ENCODE measurements around the gene DDX55. TPM values are rescaled to one million over a fixed set of nuclear protein-coding genes. Genes with fewer than 3 reads are reported as not detected.

The DDX55 gene
- total RNA-seq, 1 experiment from 2014 or later = 50.0 TPM

DNA sequence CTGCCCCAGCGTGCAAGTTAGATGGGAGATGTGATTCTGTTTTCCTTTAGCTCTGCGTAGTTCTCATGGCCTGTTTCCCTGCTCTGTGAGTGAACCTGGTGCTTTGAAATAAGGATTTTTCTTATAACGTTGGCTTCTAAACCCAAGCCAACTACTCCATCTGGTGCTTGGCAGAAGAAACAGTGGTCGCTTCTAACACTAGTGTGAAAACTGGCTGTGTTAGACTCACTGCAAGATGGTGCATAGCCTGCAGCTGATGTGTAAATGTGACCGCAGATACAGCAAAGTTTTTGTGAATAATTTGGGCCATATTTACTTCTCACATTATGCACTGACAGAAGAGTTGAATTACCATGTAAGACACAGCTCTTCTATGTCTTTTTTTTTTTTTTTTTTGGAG, 44.0 kb downstream of the DDX55 start:
- Histone ChIP-seq H3K4me2 (ENCODE audit: low read length) (no peak overlapping the region), H3K9me3 (ENCODE audit: low read length) (no peaks in the 10 kb centered on the region), H3K27ac (ENCODE audit: low read length) (no peak overlapping the region), H3K9me2 (replicated peaks; ENCODE audit: low read length) (no peaks in the 10 kb centered on the region), H3K4me3 (ENCODE audit: low read length) (no peak overlapping the region), H3K4me1 (ENCODE audit: insufficient read depth, low read length) (no peaks in the 10 kb centered on the region), H3K79me2 (ENCODE audit: low read length) (no peaks in the 10 kb centered on the region), H4K20me1 (ENCODE audit: low read length) (no peaks in the 10 kb centered on the region), H3F3A (ENCODE audit: low read length, unreplicated experiment) (no peaks in the 10 kb centered on the region), H3K36me3 (ENCODE audit: low read depth, low read length) (peaks cover 34% of the 10 kb centered on the region), H2AFZ (ENCODE audit: low read length) (no peak overlapping the region), H3K9ac (ENCODE audit: low read length) (no peak overlapping the region), H3K27me3 (ENCODE audit: low read length) (no peaks in the 10 kb centered on the region)
- intact Hi-C loops (cut with micrococcal nuclease) = loop anchor here (1.0 kb wide), 1 partner anchor 786 kb away; no protein-coding TSS in a partner anchor
- ChIA-PET CTCF (interaction anchor here (0.5 to 0.6 kb wide), 2 partner anchors 786 to 811 kb away, joined by 3 to 7 read pairs; no protein-coding TSS in a partner anchor), POLR2A (ENCODE audit: unreplicated experiment) (no interaction called here)
- TF ChIP-seq, protein P1, sequence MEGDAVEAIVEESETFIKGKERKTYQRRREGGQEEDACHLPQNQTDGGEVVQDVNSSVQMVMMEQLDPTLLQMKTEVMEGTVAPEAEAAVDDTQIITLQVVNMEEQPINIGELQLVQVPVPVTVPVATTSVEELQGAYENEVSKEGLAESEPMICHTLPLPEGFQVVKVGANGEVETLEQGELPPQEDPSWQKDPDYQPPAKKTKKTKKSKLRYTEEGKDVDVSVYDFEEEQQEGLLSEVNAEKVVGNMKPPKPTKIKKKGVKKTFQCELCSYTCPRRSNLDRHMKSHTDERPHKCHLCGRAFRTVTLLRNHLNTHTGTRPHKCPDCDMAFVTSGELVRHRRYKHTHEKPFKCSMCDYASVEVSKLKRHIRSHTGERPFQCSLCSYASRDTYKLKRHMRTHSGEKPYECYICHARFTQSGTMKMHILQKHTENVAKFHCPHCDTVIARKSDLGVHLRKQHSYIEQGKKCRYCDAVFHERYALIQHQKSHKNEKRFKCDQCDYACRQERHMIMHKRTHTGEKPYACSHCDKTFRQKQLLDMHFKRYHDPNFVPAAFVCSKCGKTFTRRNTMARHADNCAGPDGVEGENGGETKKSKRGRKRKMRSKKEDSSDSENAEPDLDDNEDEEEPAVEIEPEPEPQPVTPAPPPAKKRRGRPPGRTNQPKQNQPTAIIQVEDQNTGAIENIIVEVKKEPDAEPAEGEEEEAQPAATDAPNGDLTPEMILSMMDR (conservative IDR thresholded peaks at IDR 0.05; ENCODE audit: low read depth, low read length) = 0 out of 2 replicates have a peak, but pooled peaks have one; percentile 22
- TF ChIP-seq EZH2 (IDR thresholded peaks at IDR 0.05; ENCODE audit: low read length, unreplicated experiment) (no peak), EZH2phosphoT487 (IDR thresholded peaks at IDR 0.05; ENCODE audit: borderline replicate concordance, low read length) (no peak)
- ATAC-seq (peak; percentile 48), DNase-seq (no peak)
- no TSS peak for BruUV-seq (replicated peaks)

DNA sequence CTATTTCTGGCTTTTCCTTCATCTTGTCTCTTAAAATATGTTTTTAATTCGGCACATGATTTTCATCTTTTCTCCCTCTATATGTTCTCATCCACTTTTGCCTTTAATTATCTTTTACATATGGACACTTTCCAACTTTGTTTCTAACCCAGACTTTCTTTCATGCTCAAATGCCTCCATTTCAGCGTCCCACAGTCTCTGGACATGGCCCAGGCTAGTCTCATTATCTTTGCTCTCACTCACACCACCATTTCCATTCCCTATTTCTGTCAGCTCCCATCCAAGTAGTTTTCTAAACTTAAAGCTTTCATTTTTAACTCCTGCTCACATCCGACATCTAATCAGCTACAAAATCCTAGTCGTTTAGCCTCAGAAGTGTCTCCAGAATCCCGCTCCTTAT, 46.5 kb downstream of the DDX55 start:
- Histone ChIP-seq H3F3A (ENCODE audit: low read length, unreplicated experiment) (no peaks in the 10 kb centered on the region), H3K9ac (ENCODE audit: low read length) (no peak overlapping the region), H4K20me1 (ENCODE audit: low read length) (no peaks in the 10 kb centered on the region), H3K79me2 (ENCODE audit: low read length) (no peaks in the 10 kb centered on the region), H3K4me3 (ENCODE audit: low read length) (no peak overlapping the region), H3K9me3 (ENCODE audit: low read length) (no peaks in the 10 kb centered on the region), H3K4me1 (ENCODE audit: insufficient read depth, low read length) (no peaks in the 10 kb centered on the region), H3K4me2 (ENCODE audit: low read length) (no peak overlapping the region), H3K27ac (ENCODE audit: low read length) (no peak overlapping the region), H3K27me3 (ENCODE audit: low read length) (no peaks in the 10 kb centered on the region), H2AFZ (ENCODE audit: low read length) (no peak overlapping the region), H3K36me3 (ENCODE audit: low read depth, low read length) (peaks cover 32% of the 10 kb centered on the region), H3K9me2 (replicated peaks; ENCODE audit: low read length) (no peaks in the 10 kb centered on the region)
- intact Hi-C loops (cut with micrococcal nuclease) = no loop called here
- TF ChIP-seq EZH2 (IDR thresholded peaks at IDR 0.05; ENCODE audit: low read length, unreplicated experiment) = no peak
- TF ChIP-seq EZH2phosphoT487 (IDR thresholded peaks at IDR 0.05; ENCODE audit: borderline replicate concordance, low read length) = no peak
- TF ChIP-seq, protein P1 (conservative IDR thresholded peaks at IDR 0.05; ENCODE audit: low read depth, low read length) = no peak
- no TSS peak for BruUV-seq (replicated peaks)
- POLR2A ChIA-PET (ENCODE audit: unreplicated experiment) = no interaction called here
- CTCF ChIA-PET = no interaction called here
- ATAC-seq (no peak), DNase-seq (no peak)

DNA sequence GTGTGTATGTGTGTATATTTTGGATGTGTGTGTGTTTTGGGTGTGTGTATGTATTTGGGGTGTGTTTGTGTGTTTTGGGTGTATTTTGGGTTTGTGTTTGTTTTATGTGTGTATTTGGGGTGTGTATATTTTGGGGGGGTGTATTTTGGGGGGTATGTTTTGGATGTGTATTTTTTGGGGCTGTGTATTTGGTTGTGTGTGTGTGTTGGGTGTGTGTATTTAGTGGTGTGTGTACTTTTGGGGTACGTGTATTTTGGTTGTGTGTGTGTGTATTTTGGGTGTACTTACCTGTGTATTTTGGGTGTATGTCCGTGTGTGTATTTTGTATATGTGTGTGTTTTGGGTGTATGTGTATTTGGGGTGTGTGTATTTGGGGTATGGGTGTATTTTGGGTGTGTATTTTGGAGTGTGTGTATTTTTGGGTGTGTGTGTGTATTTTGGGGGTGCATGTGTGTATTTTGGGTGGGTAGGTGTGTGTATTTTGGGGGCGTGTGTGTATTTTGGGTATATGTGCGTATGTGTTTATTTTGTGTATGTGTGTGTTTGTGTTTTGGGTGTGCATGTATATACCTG, 52.3 kb downstream of the DDX55 start:
- no peak overlapping the region for H3K4me3 ChIP-seq (ENCODE audit: low read length)
- no TSS peak for BruUV-seq (replicated peaks)
- no peak for DNase-seq
- H4K20me1 ChIP-seq (ENCODE audit: low read length) = no peaks in the 10 kb centered on the region
- ChIA-PET CTCF (no interaction called here), POLR2A (ENCODE audit: unreplicated experiment) (interaction anchor here (0.8 kb wide), 1 partner anchor 58 kb away, joined by 17 read pairs; no protein-coding TSS in a partner anchor)
- H3F3A ChIP-seq (ENCODE audit: low read length, unreplicated experiment) = no peaks in the 10 kb centered on the region
- no peak overlapping the region for H3K27ac ChIP-seq (ENCODE audit: low read length)
- H2AFZ ChIP-seq (ENCODE audit: low read length) = no peak overlapping the region
- no peaks in the 10 kb centered on the region for H3K79me2 ChIP-seq (ENCODE audit: low read length)
- TF ChIP-seq EZH2phosphoT487 (IDR thresholded peaks at IDR 0.05; ENCODE audit: borderline replicate concordance, low read length) (no peak), EZH2 (IDR thresholded peaks at IDR 0.05; ENCODE audit: low read length, unreplicated experiment) (no peak)
- TF ChIP-seq, protein P1 (conservative IDR thresholded peaks at IDR 0.05; ENCODE audit: low read depth, low read length) = no peak
- intact Hi-C loops (cut with micrococcal nuclease) = no loop called here
- no peaks in the 10 kb centered on the region for H3K9me3 ChIP-seq (ENCODE audit: low read length)
- H3K9me2 ChIP-seq (replicated peaks; ENCODE audit: low read length) = no peaks in the 10 kb centered on the region
- H3K27me3 ChIP-seq (ENCODE audit: low read length) = no peaks in the 10 kb centered on the region
- H3K9ac ChIP-seq (ENCODE audit: low read length) = no peak overlapping the region
- peaks cover under 1% of the 10 kb centered on the region; the same call in 1 of the 2 replicates for H3K4me1 ChIP-seq (ENCODE audit: insufficient read depth, low read length)
- H3K36me3 ChIP-seq (ENCODE audit: low read depth, low read length) = peaks cover 27% of the 10 kb centered on the region
- no peak overlapping the region for H3K4me2 ChIP-seq (ENCODE audit: low read length)
- ATAC-seq = no peak

Data from PC-3 (cell line).